Measurements from ENCODE around the gene AFAP1L1.
"Not testable (repeated sequence)": the region's sequence is repeated elsewhere in the genome, so short reads cannot be mapped to it uniquely, and the experiment has no call there.

AFAP1L1 gene

GRCh38 chr5:149262315-149262714, 9.3 kb upstream of the AFAP1L1 start:
- no peak for DNase-seq

- no peak for DNase-seq
Observed at GRCh38 chr5:149264439-149265067, 7.1 kb upstream of the AFAP1L1 start.

GRCh38 chr5:149265068-149265465, 6.6 kb upstream of the AFAP1L1 start:
- no peak for DNase-seq

- DNase-seq: no peak
Observed at GRCh38 chr5:149265597-149265996, 6.1 kb upstream of the AFAP1L1 start.

- no peak for DNase-seq
Observed at GRCh38 chr5:149267241-149267973, 4.3 kb upstream of the AFAP1L1 start.

- no peak for DNase-seq
Observed at GRCh38 chr5:149268928-149269557, 2.6 kb upstream of the AFAP1L1 start.

- DNase-seq: no peak
Observed at GRCh38 chr5:149271195-149271715, 404 bp upstream of the AFAP1L1 start.

GRCh38 chr5:149272781-149273180, 1.1 kb downstream of the AFAP1L1 start:
- not testable (repeated sequence) for DNase-seq

GRCh38 chr5:149273237-149273636, 1.6 kb downstream of the AFAP1L1 start:
- no peak for DNase-seq

- DNase-seq: no peak
Observed at GRCh38 chr5:149273950-149274349, 2.3 kb downstream of the AFAP1L1 start.

- DNase-seq: no peak
Observed at GRCh38 chr5:149274939-149275338, 3.3 kb downstream of the AFAP1L1 start.

GRCh38 chr5:149277801-149278200, 6.1 kb downstream of the AFAP1L1 start:
- DNase-seq: no peak

GRCh38 chr5:149278451-149279210, 7.0 kb downstream of the AFAP1L1 start:
- DNase-seq: no peak

GRCh38 chr5:149279661-149280060, 8.0 kb downstream of the AFAP1L1 start:
- no peak for DNase-seq

- no peak for DNase-seq
Observed at GRCh38 chr5:149280124-149280523, 8.5 kb downstream of the AFAP1L1 start.

- no peak for DNase-seq
Observed at GRCh38 chr5:149280802-149281201, 9.1 kb downstream of the AFAP1L1 start.

- DNase-seq: no peak
Observed at GRCh38 chr5:149282027-149282965, 10.6 kb downstream of the AFAP1L1 start.

- no peak for DNase-seq
Observed at GRCh38 chr5:149282966-149283332, 11.3 kb downstream of the AFAP1L1 start.

GRCh38 chr5:149283626-149284480, 12.2 kb downstream of the AFAP1L1 start:
- no peak for DNase-seq

GRCh38 chr5:149284501-149284900, 12.8 kb downstream of the AFAP1L1 start:
- no peak for DNase-seq

- DNase-seq: no peak
Observed at GRCh38 chr5:149285153-149285552, 13.5 kb downstream of the AFAP1L1 start.
